HEK293 (cell line): ENCODE measurements around the gene ANXA3.

Experiments used
- CTCF ChIA-PET: fragments of 350-600 bp; formaldehyde crosslinking; extraction: SDS; loops from one replicate; lab custom pipeline; 2021; ENCODE audit warnings: antibody characterized with exemption; lab: Yijun Ruan, JAX
- POLR2A ChIA-PET: fragments of 300-600 bp; formaldehyde crosslinking; extraction: SDS; loops from one replicate; lab custom pipeline; 2020; ENCODE audit warnings: antibody characterized with exemption, inconsistent platforms; lab: Yijun Ruan, JAX
- H3K27ac ChIP-seq: fragments of 200-500 bp; sonication (Bioruptor generic); 2 replicates; pipeline ENCODE4 v1.5.1; 2014; ENCODE audit warnings: low read depth, low read length, control low read depth, inconsistent platforms; ENCODE audit errors: extremely low read depth
- H3K36me3 ChIP-seq, 2 experiments: fragments of 200-500 bp in 1 of 2; sonication (Bioruptor generic) in 1 of 2; 1 replicate in 1 of 2; 2 replicates in 1 of 2; pipeline ENCODE4 v1.5.1; 2014 to 2017; ENCODE audit warnings: inconsistent platforms in 2 of 2, low read length in 2 of 2; ENCODE audit not compliant: control insufficient read depth in 2 of 2, insufficient read depth in 1 of 2
- H3K4me1 ChIP-seq: fragments of 200-500 bp; sonication (Bioruptor generic); 2 replicates; pipeline ENCODE4 v1.5.1; 2014; ENCODE audit warnings: mild to moderate bottlenecking, low read length, inconsistent platforms; ENCODE audit not compliant: control insufficient read depth, insufficient read depth
- H3K4me3 ChIP-seq: 2 replicates; pipeline ENCODE4 v1.5.1; 2011; ENCODE audit warnings: low read depth, mild to moderate bottlenecking, control low read depth, low read length, moderate library complexity
- H3K9me3 ChIP-seq: fragments of 200-500 bp; sonication (Bioruptor generic); 2 replicates; pipeline ENCODE4 v1.5.1; 2014; ENCODE audit warnings: low read depth, low read length, inconsistent platforms; ENCODE audit not compliant: control insufficient read depth, insufficient read depth
- FEZF1 ChIP-seq: fragments of 450-650 bp; formaldehyde crosslinking; IDR thresholded peaks from 2 replicates; pipeline ENCODE4 v1.5.1; 2016; ENCODE audit warnings: missing biosample characterization, missing genetic modification characterization
- TRIM28 ChIP-seq: IDR thresholded peaks from 2 replicates; pipeline ENCODE4 v1.6.1; 2011; ENCODE audit warnings: low read length, control low read depth, borderline replicate concordance
- ZFP41 ChIP-seq: fragments of 450-650 bp; formaldehyde crosslinking; IDR thresholded peaks from 2 replicates; pipeline ENCODE4 v1.5.1; 2016; ENCODE audit warnings: missing biosample characterization, missing genetic modification characterization, borderline replicate concordance
- ZIC2 ChIP-seq: fragments of 450-650 bp; formaldehyde crosslinking; IDR thresholded peaks from 2 replicates; pipeline ENCODE4 v1.5.1; 2016; ENCODE audit warnings: missing biosample characterization, missing genetic modification characterization
- ZNF174 ChIP-seq: fragments of 450-650 bp; formaldehyde crosslinking; IDR thresholded peaks from 2 replicates; pipeline ENCODE4 v1.5.0; 2017; ENCODE audit warnings: missing biosample characterization, mild to moderate bottlenecking, missing genetic modification characterization
- ZNF350 ChIP-seq: fragments of 450-650 bp; formaldehyde crosslinking; IDR thresholded peaks from 2 replicates; pipeline ENCODE4 v1.5.0; 2017; ENCODE audit warnings: missing biosample characterization, mild to moderate bottlenecking, missing genetic modification characterization
- ZNF404 ChIP-seq: fragments of 450-650 bp; formaldehyde crosslinking; IDR thresholded peaks from 2 replicates; pipeline ENCODE4 v1.5.1; 2017; ENCODE audit warnings: missing biosample characterization, missing genetic modification characterization
- ZNF514 ChIP-seq: fragments of 450-650 bp; formaldehyde crosslinking; IDR thresholded peaks from 2 replicates; pipeline ENCODE4 v1.5.1; 2016; ENCODE audit warnings: missing biosample characterization, missing genetic modification characterization
- ZNF529 ChIP-seq: fragments of 450-650 bp; formaldehyde crosslinking; IDR thresholded peaks from 2 replicates; pipeline ENCODE4 v1.5.1; 2017; ENCODE audit warnings: missing genetic modification characterization, missing biosample characterization; ENCODE audit not compliant: insufficient replicate concordance
- ZNF530 ChIP-seq: fragments of 450-650 bp; formaldehyde crosslinking; IDR thresholded peaks from 2 replicates; pipeline ENCODE4 v1.5.1; 2016; ENCODE audit warnings: low read depth, missing biosample characterization, missing genetic modification characterization
- ZNF585B ChIP-seq: fragments of 450-650 bp; formaldehyde crosslinking; IDR thresholded peaks from 2 replicates; pipeline ENCODE4 v1.5.1; 2016; ENCODE audit warnings: missing biosample characterization, missing genetic modification characterization
- ZNF664 ChIP-seq: fragments of 450-650 bp; formaldehyde crosslinking; IDR thresholded peaks from 2 replicates; pipeline ENCODE4 v1.5.1; 2016; ENCODE audit warnings: missing biosample characterization, missing genetic modification characterization
- ZNF701 ChIP-seq: fragments of 450-650 bp; formaldehyde crosslinking; IDR thresholded peaks from 2 replicates; pipeline ENCODE4 v1.5.1; 2016; ENCODE audit warnings: missing biosample characterization, missing genetic modification characterization
- ZNF776 ChIP-seq: fragments of 450-650 bp; formaldehyde crosslinking; IDR thresholded peaks from 2 replicates; pipeline ENCODE4 v1.5.0; 2017; ENCODE audit warnings: missing biosample characterization, missing genetic modification characterization, borderline replicate concordance
- ZNF785 ChIP-seq: fragments of 450-650 bp; formaldehyde crosslinking; IDR thresholded peaks from 2 replicates; pipeline ENCODE4 v1.5.1; 2016; ENCODE audit warnings: missing biosample characterization, missing genetic modification characterization
- TF ChIP-seq, protein P1 (sequence below): fragments of 450-650 bp; formaldehyde crosslinking; IDR thresholded peaks from 2 replicates; pipeline ENCODE4 v1.5.1; 2016; ENCODE audit warnings: missing biosample characterization, missing genetic modification characterization
- TF ChIP-seq, protein P2 (sequence below): fragments of 450-650 bp; formaldehyde crosslinking; IDR thresholded peaks from 2 replicates; pipeline ENCODE4 v1.5.1; 2017; ENCODE audit warnings: missing biosample characterization, missing genetic modification characterization

The ANXA3 gene

DNA sequence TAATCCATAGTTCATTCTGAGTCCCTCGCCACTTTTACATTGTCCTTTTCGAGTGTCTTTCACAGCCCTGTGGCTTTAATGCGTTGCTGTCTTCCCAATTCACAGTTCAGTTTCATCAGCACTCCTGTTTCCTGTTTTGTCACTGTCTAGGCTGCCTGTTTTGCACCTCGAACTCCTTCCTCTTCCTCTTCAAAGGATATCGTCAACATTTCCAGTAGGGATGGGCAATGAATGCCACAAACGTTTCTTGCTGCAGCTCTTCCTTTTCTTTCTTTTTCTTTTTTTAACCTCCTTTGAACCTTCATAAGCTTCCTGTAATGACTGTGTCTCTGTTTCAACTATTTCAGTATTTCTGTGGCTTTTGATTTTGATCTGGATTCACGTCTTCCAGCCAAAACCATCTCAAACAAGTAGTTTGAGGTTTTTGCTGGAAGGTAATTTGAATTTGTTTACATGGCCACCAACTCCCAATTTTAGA is 105.4 kb downstream of the ANXA3 start (continued):
- TF ChIP-seq ZNF701 (tag by site-specific recombination): no peak
- no peak for TF ChIP-seq ZNF529 (tag by site-specific recombination)
- no peak for TF ChIP-seq ZNF585B
- no peak for TF ChIP-seq ZNF514
- TF ChIP-seq, protein P1, sequence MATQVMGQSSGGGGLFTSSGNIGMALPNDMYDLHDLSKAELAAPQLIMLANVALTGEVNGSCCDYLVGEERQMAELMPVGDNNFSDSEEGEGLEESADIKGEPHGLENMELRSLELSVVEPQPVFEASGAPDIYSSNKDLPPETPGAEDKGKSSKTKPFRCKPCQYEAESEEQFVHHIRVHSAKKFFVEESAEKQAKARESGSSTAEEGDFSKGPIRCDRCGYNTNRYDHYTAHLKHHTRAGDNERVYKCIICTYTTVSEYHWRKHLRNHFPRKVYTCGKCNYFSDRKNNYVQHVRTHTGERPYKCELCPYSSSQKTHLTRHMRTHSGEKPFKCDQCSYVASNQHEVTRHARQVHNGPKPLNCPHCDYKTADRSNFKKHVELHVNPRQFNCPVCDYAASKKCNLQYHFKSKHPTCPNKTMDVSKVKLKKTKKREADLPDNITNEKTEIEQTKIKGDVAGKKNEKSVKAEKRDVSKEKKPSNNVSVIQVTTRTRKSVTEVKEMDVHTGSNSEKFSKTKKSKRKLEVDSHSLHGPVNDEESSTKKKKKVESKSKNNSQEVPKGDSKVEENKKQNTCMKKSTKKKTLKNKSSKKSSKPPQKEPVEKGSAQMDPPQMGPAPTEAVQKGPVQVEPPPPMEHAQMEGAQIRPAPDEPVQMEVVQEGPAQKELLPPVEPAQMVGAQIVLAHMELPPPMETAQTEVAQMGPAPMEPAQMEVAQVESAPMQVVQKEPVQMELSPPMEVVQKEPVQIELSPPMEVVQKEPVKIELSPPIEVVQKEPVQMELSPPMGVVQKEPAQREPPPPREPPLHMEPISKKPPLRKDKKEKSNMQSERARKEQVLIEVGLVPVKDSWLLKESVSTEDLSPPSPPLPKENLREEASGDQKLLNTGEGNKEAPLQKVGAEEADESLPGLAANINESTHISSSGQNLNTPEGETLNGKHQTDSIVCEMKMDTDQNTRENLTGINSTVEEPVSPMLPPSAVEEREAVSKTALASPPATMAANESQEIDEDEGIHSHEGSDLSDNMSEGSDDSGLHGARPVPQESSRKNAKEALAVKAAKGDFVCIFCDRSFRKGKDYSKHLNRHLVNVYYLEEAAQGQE (tag by site-specific recombination): no peak

DNA sequence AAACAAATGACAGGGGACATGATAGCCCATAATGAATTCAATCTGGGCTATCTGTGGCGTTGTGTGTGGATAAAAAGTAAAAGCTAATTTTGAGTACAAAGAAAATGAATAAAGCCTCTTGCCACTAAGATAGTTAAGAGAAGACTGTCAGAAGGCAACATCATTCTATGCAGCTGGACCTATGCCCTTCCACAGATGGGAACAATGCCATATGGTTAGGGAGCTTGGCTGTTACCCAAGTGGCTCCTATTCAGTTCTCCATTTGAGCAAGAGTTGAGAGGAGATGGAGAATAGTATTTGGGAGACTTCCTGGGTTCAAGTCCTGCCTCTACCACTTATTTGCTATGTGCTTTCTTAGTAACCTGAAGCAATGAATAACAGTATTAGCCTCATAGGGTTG is 107.7 kb downstream of the ANXA3 start:
- ChIA-PET POLR2A (interaction anchor here (0.5 kb wide), 1 partner anchor 1572 kb away, joined by 3 read pairs; no protein-coding TSS in a partner anchor), CTCF (interaction anchor here (0.5 to 1.5 kb wide), 3 partner anchors 12 to 291 kb away, joined by 3 read pairs; no protein-coding TSS in a partner anchor)
- Histone ChIP-seq H3K36me3 (no peaks in the 10 kb centered on the region), H3K4me1 (no peaks in the 10 kb centered on the region), H3K27ac (no peak overlapping the region), H3K9me3 (no peaks in the 10 kb centered on the region), H3K4me3 (no peak overlapping the region)
- TF ChIP-seq ZIC2 (tag by site-specific recombination) (no peak), ZFP41 (tag by site-specific recombination) (no peak), ZNF785 (no peak), ZNF404 (tag by site-specific recombination) (no peak), ZNF174 (no peak), ZNF350 (tag by site-specific recombination) (no peak)
- TF ChIP-seq, protein P2, sequence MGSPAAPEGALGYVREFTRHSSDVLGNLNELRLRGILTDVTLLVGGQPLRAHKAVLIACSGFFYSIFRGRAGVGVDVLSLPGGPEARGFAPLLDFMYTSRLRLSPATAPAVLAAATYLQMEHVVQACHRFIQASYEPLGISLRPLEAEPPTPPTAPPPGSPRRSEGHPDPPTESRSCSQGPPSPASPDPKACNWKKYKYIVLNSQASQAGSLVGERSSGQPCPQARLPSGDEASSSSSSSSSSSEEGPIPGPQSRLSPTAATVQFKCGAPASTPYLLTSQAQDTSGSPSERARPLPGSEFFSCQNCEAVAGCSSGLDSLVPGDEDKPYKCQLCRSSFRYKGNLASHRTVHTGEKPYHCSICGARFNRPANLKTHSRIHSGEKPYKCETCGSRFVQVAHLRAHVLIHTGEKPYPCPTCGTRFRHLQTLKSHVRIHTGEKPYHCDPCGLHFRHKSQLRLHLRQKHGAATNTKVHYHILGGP (tag by site-specific recombination): no peak

DNA sequence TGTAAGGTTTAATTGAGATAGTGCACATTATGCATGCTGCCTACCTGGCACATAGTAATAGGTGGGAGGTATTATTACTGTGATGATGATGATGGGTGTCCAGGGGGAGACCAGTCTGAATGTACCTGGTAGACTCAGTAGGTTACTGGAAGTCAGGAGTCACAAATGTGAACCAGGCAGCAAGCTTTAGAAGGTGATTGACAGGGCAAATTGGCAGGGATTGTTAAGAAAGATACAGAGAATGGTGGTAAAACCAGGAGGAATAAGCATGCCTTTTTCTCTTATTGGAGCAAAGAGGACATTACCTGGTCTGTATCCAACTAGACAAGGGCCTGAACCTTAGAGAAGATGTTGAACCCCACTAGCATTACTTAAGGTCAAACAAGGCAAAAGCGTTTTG is 108.1 kb downstream of the ANXA3 start:
- Histone ChIP-seq H3K4me3 (no peak overlapping the region), H3K4me1 (no peaks in the 10 kb centered on the region), H3K36me3 (no peaks in the 10 kb centered on the region), H3K9me3 (no peaks in the 10 kb centered on the region), H3K27ac (no peak overlapping the region)
- ChIA-PET CTCF (interaction anchor here (1.5 kb wide), 2 partner anchors 13 to 15 kb away, joined by 3 read pairs; no protein-coding TSS in a partner anchor), POLR2A (no interaction called here)
- TF ChIP-seq ZNF530 (tag by site-specific recombination) (no peak), ZFP41 (tag by site-specific recombination) (no peak), ZNF776 (tag by site-specific recombination) (no peak), TRIM28 (no peak), ZNF785 (no peak), FEZF1 (tag by site-specific recombination) (no peak), ZNF664 (tag by site-specific recombination) (0 out of 2 replicates have a peak, but pooled peaks have one; percentile 11)
